ENCODE results near the gene SH3RF3. TPM values are rescaled to one million over a fixed set of nuclear protein-coding genes. Genes with fewer than 3 reads are reported as not detected.

SH3RF3 gene
- total RNA-seq, 4 donors from 2014 or later = 5.3 to 10.0 (median 8.0) TPM

DNA sequence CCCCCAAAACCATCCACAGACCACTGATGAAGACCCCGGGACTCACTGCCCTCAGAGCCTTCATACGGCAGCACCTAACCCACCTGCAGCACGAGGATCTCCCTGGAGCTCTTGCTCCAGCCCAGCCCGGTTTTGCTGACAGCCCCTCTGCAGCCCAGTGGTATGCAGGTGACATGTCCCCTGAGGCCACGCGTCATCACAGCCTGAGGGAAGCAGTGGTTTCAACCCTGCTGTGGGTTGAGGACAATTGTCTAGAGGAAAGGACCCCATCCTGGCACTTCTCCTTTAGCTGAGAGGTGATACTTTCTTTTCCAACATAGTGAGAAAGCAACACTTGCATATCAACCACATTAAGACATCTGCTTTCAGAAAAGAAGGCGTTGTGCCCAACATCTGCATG lies 350.8 kb downstream of the SH3RF3 start:
- TF ChIP-seq, protein P1, sequence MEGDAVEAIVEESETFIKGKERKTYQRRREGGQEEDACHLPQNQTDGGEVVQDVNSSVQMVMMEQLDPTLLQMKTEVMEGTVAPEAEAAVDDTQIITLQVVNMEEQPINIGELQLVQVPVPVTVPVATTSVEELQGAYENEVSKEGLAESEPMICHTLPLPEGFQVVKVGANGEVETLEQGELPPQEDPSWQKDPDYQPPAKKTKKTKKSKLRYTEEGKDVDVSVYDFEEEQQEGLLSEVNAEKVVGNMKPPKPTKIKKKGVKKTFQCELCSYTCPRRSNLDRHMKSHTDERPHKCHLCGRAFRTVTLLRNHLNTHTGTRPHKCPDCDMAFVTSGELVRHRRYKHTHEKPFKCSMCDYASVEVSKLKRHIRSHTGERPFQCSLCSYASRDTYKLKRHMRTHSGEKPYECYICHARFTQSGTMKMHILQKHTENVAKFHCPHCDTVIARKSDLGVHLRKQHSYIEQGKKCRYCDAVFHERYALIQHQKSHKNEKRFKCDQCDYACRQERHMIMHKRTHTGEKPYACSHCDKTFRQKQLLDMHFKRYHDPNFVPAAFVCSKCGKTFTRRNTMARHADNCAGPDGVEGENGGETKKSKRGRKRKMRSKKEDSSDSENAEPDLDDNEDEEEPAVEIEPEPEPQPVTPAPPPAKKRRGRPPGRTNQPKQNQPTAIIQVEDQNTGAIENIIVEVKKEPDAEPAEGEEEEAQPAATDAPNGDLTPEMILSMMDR (IDR thresholded peaks at IDR 0.05; ENCODE audit: low read depth) = no peak

DNA sequence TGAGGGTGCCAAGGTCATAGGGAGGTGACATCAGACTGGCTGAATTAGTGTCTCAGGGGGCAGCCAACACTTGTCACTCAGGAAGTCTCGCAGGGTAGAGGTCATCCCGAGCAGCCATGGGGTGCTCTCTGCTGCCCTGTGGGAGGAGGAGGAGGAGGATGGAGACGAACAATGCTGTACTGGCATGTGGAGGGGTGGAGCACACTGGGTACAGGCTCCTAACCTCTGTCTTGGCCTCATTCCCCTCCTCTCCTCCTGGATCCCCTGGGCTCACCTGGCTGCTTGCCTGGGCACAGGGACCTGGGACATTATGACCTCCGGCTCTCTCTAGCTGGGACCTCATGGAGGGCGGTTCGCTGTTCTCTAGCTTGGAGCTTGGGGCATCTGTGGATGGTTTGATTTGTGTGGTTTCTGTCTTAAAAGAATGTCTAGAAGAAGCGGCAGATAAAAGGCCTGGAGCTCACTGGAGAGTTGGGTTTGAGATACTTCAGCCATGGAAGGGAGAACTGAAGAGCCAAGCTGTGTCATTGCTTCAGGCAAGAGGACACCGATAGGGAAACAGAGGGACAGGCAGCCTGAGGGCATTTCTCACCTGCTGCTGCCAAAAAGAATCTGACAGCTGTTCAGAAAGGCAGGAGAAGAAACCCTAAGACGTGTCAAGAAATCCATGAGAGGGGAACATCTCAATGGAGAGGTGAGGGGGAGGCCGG lies 351.6 kb downstream of the SH3RF3 start:
- TF ChIP-seq, protein P1 (IDR thresholded peaks at IDR 0.05; ENCODE audit: low read depth) = no peak

DNA sequence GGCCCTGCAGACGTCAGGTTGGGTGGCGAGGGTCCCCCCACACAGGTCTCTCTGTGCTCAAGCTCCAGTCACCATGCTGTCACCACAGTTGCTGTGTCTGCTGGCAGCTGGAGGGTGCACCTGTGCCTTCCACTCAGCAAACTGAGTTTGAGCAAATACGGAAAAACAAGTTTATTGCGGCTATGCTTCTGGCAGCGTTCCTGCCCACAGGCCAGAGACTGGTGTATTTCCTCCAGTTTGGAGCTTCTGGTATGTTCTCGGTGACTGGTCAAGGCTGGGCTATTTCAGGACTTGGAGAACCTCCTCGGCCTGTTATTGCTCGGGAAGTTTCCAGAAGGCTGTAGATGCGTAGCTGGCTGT lies 352.2 kb downstream of the SH3RF3 start:
- TF ChIP-seq, protein P1 (IDR thresholded peaks at IDR 0.05; ENCODE audit: low read depth) = no peak

DNA sequence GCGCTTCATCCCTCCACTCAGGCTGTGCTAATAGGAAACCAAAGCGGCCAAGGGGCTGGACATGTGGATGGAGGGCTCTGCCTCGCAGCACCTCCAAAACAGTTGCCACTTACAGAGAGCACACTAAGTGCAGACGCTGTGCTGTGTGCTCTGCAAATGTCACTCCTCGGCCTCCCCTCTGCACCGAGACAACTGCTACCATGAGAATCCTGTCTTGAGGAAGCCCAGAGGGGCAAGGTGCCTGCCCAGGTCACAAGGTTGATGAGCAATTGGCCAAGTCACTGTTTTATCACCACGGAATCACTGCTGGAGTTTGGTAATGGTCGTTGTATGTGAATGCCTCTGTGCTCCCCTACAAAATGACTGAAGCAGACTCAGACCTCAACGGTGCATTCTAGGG lies 352.6 kb downstream of the SH3RF3 start:
- TF ChIP-seq, protein P1 (IDR thresholded peaks at IDR 0.05; ENCODE audit: low read depth) = no peak

DNA sequence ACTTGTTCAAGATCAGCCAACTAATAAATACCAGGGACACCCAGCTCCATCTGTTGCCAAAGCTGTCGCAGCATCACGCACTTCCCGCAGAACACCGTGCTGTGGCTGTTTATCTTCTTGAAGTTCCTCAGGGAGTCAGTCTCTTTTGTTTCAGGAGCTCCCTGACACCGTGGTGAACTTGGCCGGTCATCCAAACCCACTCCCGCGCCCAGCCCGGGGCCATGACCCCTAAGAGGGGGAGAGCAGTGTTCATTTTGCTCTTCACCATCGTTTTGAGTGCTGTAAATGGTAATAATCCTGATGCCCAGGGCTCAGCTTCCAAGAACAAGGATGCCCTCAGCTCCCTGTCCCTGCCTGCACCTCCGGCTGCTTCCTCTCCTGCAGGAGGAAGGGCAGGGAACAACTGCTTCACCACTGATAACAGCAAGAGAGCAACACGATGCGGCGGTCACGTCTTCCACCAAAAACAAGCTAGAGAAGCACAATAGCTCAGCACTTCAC lies 353.4 kb downstream of the SH3RF3 start:
- TF ChIP-seq, protein P1 (IDR thresholded peaks at IDR 0.05; ENCODE audit: low read depth) = no peak

DNA sequence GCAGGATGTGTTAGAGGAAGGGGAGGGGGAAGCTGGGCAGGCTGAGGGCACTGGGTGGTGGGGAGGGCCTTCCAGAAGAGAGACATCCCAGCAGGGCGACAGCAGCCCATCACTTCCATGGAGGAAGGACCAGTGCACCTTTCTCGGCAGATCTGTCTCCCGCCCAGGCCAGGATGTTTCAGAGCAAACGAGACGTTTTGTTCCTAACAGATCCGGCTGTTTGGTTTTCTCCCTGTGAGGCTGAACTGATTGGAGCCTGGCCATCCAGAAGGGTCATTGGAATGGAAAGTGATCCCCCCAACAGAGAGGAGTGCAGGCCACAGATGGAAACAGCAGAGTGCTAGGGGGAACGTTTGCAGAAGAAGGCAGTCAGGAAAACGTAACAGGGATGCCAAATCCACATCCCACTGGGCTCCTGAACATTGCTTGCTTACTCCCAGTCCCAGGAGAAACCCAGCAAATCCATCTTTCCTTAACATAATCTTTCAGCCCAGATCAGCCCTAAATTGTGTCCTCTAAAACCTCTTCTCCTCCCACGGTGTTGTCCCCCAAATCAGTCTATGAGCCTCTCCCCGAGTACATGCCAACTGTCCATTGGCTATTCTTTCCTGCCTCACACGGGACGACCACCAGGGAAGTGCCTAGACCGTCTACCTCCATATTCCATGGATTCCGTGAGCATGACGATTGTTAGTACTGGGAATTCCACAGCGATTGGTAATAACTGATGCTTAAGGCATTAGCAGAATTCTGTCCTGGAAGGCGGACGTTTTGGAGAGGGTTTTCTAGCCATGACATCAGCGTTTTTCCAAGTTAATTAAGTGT lies 357.9 kb downstream of the SH3RF3 start:
- TF ChIP-seq, protein P1 (IDR thresholded peaks at IDR 0.05; ENCODE audit: low read depth) = no peak

DNA sequence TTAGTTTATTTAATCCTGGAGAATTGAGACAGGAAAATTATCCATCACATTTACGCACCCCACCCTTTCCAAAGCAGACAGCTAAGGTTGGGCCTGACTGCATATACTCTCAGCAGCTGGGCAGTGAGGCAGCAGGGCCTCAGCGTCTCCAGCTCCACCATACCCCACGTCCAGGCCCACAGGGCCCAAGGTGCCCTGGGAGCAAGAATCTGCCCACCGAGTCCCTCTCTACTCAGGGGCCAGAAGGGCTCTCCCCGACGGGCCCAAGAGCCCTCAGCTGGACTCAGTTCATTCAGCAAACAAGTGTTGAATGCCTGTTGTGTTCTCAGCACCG lies 358.5 kb downstream of the SH3RF3 start:
- TF ChIP-seq, protein P1 (IDR thresholded peaks at IDR 0.05; ENCODE audit: low read depth) = no peak
